ENCODE data around the gene UBE2J2. TPM values are rescaled to one million over a fixed set of nuclear protein-coding genes. Genes with fewer than 3 reads are reported as not detected.

UBE2J2 gene
- total and polyA plus RNA-seq, 2 donors (not counting 3 experiments of a cell fraction or from before 2014, with no cell fraction given) = 60.7 to 80.7 TPM

DNA sequence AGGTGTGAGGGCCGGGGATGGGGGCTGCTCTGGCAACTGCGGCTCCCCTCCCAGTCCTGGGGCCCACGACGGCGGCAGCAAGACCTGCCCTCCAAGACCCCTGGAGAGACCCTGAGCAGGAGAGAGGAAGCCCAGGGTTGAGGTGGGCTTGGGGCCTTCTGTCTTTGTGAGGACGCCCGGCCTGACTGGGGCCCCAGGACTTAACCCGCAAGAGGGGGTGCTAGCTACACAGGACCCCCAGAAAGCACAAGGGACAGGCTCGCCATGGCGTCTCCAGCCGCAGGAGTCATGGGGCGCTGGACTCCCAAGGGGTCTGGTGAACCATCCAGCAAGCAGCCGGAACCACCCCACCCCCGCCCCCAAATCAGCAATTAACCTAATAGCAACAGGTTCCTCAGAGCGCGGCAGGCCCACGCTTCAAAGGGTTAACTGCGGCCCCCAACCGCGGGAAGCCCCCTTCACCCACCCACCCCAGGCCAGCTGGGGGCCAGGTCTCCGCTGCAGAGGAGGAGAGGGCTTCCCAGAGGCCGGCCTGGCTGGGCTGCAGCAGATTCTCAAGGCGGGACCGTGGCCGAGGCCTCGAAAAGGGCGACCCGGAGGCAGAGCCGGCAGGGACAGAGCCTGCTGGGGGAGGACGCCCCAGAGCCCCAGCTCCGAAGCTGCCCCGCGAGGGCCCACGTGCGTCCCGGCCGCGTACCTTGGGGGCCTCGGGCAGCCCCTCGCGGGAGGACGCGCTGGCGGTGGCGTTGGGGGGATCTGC lies 27.7 kb downstream of the UBE2J2 start:
- CTCF ChIA-PET = interaction anchor here (0.6 to 1.1 kb wide), 2 partner anchors 15 to 124 kb away, joined by 3 to 4 read pairs; no protein-coding TSS in a partner anchor
- H3K4me3 ChIP-seq (replicated peaks in 1 of 3; ENCODE audit: insufficient read depth in 1 of 3, low read depth in 1 of 3, low read length in 3 of 3) = no peak overlapping the region
- DNase-seq (ENCODE audit: low read depth, low spot score) (no peak), FAIRE-seq (no peak)
- peaks cover 10 to 14% of the 10 kb centered on the region in 2 experiments for H3K27me3 ChIP-seq (ENCODE audit: control insufficient read depth in 2 of 2, insufficient read depth in 2 of 2, low read length in 2 of 2)
- H3K4me1 ChIP-seq (ENCODE audit: control insufficient read depth, extremely low read depth, insufficient read depth, low read length) = no peaks in the 10 kb centered on the region
- H2AFZ ChIP-seq (ENCODE audit: low read depth, low read length) = no peak overlapping the region
- BruUV-seq (replicated peaks) = no TSS peak
- dilution Hi-C loops (cut with MboI; ENCODE audit: extremely low pct_ligation_motif_present, low sequenced_read_pairs) = no loop called here
- no peaks in the 10 kb centered on the region for H4K20me1 ChIP-seq (replicated peaks; ENCODE audit: control insufficient read depth, extremely low read depth, insufficient read depth, low read length)
- H3K9ac ChIP-seq (replicated peaks; ENCODE audit: extremely low read depth, insufficient read depth, low read length) = no peak overlapping the region
- POLR2A ChIA-PET = no interaction called here
- TF ChIP-seq GATA2 (IDR thresholded peaks at IDR 0.05; ENCODE audit: insufficient read depth, insufficient read length, low read depth, low read length) = no peak
- no peak for TF ChIP-seq POLR2A (IDR thresholded peaks at IDR 0.05; ENCODE audit: low read depth, low read length)
- TF ChIP-seq JUN (IDR thresholded peaks at IDR 0.05; ENCODE audit: borderline replicate concordance, insufficient read depth, insufficient read length, low read depth) = no peak
- TF ChIP-seq EZH2 (IDR thresholded peaks at IDR 0.05; ENCODE audit: borderline replicate concordance, low read depth, low read length, severe bottlenecking) = no peak
- no peak for TF ChIP-seq FOS (IDR thresholded peaks at IDR 0.05; ENCODE audit: borderline replicate concordance, insufficient read depth, low read length)
- no peak for TF ChIP-seq MYC (IDR thresholded peaks at IDR 0.05; ENCODE audit: low read depth, low read length)
- TF ChIP-seq, protein P1, sequence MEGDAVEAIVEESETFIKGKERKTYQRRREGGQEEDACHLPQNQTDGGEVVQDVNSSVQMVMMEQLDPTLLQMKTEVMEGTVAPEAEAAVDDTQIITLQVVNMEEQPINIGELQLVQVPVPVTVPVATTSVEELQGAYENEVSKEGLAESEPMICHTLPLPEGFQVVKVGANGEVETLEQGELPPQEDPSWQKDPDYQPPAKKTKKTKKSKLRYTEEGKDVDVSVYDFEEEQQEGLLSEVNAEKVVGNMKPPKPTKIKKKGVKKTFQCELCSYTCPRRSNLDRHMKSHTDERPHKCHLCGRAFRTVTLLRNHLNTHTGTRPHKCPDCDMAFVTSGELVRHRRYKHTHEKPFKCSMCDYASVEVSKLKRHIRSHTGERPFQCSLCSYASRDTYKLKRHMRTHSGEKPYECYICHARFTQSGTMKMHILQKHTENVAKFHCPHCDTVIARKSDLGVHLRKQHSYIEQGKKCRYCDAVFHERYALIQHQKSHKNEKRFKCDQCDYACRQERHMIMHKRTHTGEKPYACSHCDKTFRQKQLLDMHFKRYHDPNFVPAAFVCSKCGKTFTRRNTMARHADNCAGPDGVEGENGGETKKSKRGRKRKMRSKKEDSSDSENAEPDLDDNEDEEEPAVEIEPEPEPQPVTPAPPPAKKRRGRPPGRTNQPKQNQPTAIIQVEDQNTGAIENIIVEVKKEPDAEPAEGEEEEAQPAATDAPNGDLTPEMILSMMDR (IDR thresholded peaks at IDR 0.05; ENCODE audit: extremely low read depth in 1 of 2, insufficient read depth in 1 of 2, low read depth in 1 of 2, low read length in 2 of 2) = no peak
- no peak for TF ChIP-seq POLR2AphosphoS5 (IDR thresholded peaks at IDR 0.05; ENCODE audit: insufficient read depth, low read depth, low read length)
- TF ChIP-seq, protein P2, sequence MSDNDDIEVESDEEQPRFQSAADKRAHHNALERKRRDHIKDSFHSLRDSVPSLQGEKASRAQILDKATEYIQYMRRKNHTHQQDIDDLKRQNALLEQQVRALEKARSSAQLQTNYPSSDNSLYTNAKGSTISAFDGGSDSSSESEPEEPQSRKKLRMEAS (IDR thresholded peaks at IDR 0.05; ENCODE audit: insufficient read depth, insufficient read length) = no peak
- no peaks in the 10 kb centered on the region for H3K36me3 ChIP-seq (ENCODE audit: control insufficient read depth in 2 of 2, extremely low read depth in 1 of 2, insufficient read depth in 2 of 2, low read length in 2 of 2)
- intact Hi-C loops (cut with micrococcal nuclease) = loop anchor here (2.0 to 5.0 kb wide), 2 partner anchors 27 to 124 kb away; partner anchors contain the start of gene UBE2J2
- no peak overlapping the region for H3K4me2 ChIP-seq (ENCODE audit: insufficient read depth, low read length)
- no peak overlapping the region for H3K27ac ChIP-seq (ENCODE audit: insufficient read depth, low read depth, low read length)
- no peaks in the 10 kb centered on the region for H3K9me3 ChIP-seq (replicated peaks; ENCODE audit: control insufficient read depth, insufficient read depth, low read length)
- H3K79me2 ChIP-seq (ENCODE audit: control insufficient read depth, insufficient read depth, low read length) = no peaks in the 10 kb centered on the region
- no peaks in the 10 kb centered on the region for H3K9me1 ChIP-seq (replicated peaks; ENCODE audit: control insufficient read depth, extremely low read depth, insufficient read depth, low read length)
